Adrenal gland (tissue), 12 donors: Measurements from ENCODE around the gene PER1. TPM values are rescaled to one million over a fixed set of nuclear protein-coding genes. Genes with fewer than 3 reads are reported as not detected.
A peak's percentile ranks its signal among the peaks of the same experiment; 100 is the strongest.

Experiments used
- DNase-seq, 7 donors: peaks; one replicate each; pipeline ENCODE4 v3.0.0-alpha.2; 2019 to 2020
- H3K27ac ChIP-seq, 5 donors: fragments of 200-600 bp; sonication (generic) in 4 of 5; 1 replicate in 3 of 5; 2 replicates in 2 of 5; pipeline versions ENCODE4 v1.5.1 to v1.8.0; 2016 to 2020; ENCODE audit warnings: mild to moderate bottlenecking in 1 of 5
- H3K27me3 ChIP-seq: fragments of 200-600 bp; 2 replicates; pipeline ENCODE4 v1.8.0; 2021
- H3K36me3 ChIP-seq, 2 donors: fragments of 200-600 bp; replicated peaks in 1 of 2; 1 replicate in 1 of 2; 2 replicates in 1 of 2; pipeline versions ENCODE4 v1.5.1 to v1.8.0; 2018 to 2022
- H3K4me1 ChIP-seq, 2 donors: fragments of 200-600 bp; replicated peaks in 1 of 2; 1 replicate in 1 of 2; 2 replicates in 1 of 2; pipeline versions ENCODE4 v1.5.1 to v1.8.0; 2018 to 2021
- H3K4me3 ChIP-seq, 4 donors: fragments of 200-600 bp; sonication (generic) in 3 of 4; one replicate each; pipeline ENCODE4 v1.5.1; 2016 to 2018
- H3K9me3 ChIP-seq, 3 donors: fragments of 200-600 bp; sonication (generic) in 1 of 3; replicated peaks in 1 of 3; 1 replicate in 2 of 3; 2 replicates in 1 of 3; pipeline versions ENCODE4 v1.5.1 to v1.8.0; 2016 to 2021
- POLR2A ChIP-seq, 2 donors: fragments of 450-650 bp; IDR thresholded peaks; one replicate each; pipeline ENCODE4 v1.6.1; 2017; ENCODE audit warnings: antibody characterized with exemption in 2 of 2, mild to moderate bottlenecking in 2 of 2, moderate library complexity in 1 of 2
- WGBS, 4 donors: extraction: QIAGEN DNeasy Blood & Tissue Kit in 2 of 4; methylation state at CpG; one replicate each; pipeline versions ENCODE4 v1.1.5 to v1.1.7; 2013 to 2017; 5-methylcytosine and 5-hydroxymethylcytosine counted together
- intact Hi-C, 2 donors: fragments of 100-400 bp; cut with DNase I; formaldehyde crosslinking; loops; one replicate each; pipeline versions ENCODE4 v1.14.1 to v1.15.0; 2022 to 2023
- polyA plus RNA-seq, 3 donors: library from polyadenylated mRNA; stranded (reverse); fragments of 200-250 nt in 2 of 3; fragments of 350-450 nt in 1 of 3; fragmentation: Illumina TruSeq in 1 of 3; extraction: RNeasy Lipid Tissue Mini Kit (QIAGEN cat#74804) in 1 of 3; gene quantifications; one replicate each; pipeline ENCODE4 v1.2.3, GENCODE V29; 2013 to 2014
- total RNA-seq, 9 donors: library from RNA; depleted of rRNA in 4 of 9; stranded (reverse); fragments of >200 nt in 4 of 9; fragments of 120-200 nt in 1 of 9; fragmentation: NEBNext Ultra II Directional in 1 of 9; extraction: Animal tissue kit (Norgen Biotek cat#: 25700) in 1 of 9; gene quantifications; one replicate each; pipeline versions ENCODE4 v1.1.0 to v1.2.4, GENCODE V29; 2013 to 2023
- TF ChIP-seq, protein P1 (sequence below), 6 experiments: fragments of 450-650 bp in 4 of 6; fragments of 200-600 bp in 2 of 6; sonication (generic) in 1 of 6; IDR thresholded peaks; 1 replicate in 5 of 6; 2 replicates in 1 of 6; pipeline versions ENCODE4 v1.5.1 to v1.8.0; 2016 to 2021; ENCODE audit warnings: antibody characterized with exemption in 6 of 6, mild to moderate bottlenecking in 2 of 6, moderate library complexity in 1 of 6
- donor health status: healthy with polysubstance abuse.
- donor health status: Bipolar disorder and iron deficiency.
- donor health status: DM: yes; HTN: yes; CAD: no.
- donor health status: DM: no; HTN: no; CAD: no.
- donor health status: DM: no; HTN: no; CAD: no.
- donor health status: DM: yes; HTN: yes; CAD: no.

The PER1 gene
- total and polyA plus RNA-seq, 12 donors, result 9.9 to 360 (median 108) TPM

DNA sequence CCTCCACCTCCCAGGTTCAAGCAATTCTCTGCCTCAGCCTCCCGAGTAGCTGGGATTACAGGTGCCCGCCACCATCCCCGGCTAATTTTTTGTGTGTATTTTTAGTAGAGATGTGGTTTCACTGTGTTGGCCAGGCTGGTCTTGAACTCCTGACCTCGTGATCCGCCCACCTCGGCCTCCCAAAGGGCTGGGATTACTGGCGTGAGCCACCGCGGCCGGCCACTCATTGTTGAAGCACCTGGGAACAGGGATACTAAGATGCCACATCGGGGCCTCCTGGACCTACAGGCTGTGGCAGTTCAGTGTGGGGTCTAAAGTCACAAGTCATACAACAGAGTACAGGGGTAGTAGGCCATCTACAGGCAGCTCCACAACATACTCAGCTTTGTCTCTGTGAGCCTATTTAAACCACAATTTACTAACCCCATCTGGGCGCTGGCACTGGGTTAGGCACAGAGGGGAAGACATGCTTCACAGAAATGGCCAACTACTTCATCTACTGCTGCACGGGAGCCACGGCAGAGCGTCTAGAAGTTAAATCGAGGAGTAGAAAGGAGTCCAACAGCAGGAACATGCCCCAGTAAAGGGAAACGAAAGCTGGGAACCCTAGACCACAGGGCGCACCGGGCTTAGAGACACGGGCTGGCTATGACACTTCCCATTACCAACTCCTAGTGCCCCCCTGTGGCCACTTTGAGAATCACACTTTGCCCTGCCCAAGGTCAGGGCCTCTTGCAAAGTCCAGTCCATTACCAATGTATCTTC, 6.2 kb upstream of the PER1 start:
- H3K4me1 ChIP-seq, result peaks cover 26 to 36% of the 10 kb centered on the region in 2 donors
- peak overlapping the region; percentile 66 to 100 (median 99) for H3K27ac ChIP-seq
- peaks cover 0 to 20% of the 10 kb centered on the region in 2 donors for H3K36me3 ChIP-seq
- H3K4me3 ChIP-seq, result no peak overlapping the region
- intact Hi-C loops, result no loop called here
- H3K27me3 ChIP-seq, result no peaks in the 10 kb centered on the region
- DNase-seq, result peak; percentile 94 to 99 (median 97)
- 35 to 44% (median 36%) methylated on average over 14 to 20 of the region's 20 CpGs for WGBS, 4 donors
- peak; percentile 31 to 75 for TF ChIP-seq POLR2A (IDR thresholded peaks at IDR 0.05)
- TF ChIP-seq, protein P1, sequence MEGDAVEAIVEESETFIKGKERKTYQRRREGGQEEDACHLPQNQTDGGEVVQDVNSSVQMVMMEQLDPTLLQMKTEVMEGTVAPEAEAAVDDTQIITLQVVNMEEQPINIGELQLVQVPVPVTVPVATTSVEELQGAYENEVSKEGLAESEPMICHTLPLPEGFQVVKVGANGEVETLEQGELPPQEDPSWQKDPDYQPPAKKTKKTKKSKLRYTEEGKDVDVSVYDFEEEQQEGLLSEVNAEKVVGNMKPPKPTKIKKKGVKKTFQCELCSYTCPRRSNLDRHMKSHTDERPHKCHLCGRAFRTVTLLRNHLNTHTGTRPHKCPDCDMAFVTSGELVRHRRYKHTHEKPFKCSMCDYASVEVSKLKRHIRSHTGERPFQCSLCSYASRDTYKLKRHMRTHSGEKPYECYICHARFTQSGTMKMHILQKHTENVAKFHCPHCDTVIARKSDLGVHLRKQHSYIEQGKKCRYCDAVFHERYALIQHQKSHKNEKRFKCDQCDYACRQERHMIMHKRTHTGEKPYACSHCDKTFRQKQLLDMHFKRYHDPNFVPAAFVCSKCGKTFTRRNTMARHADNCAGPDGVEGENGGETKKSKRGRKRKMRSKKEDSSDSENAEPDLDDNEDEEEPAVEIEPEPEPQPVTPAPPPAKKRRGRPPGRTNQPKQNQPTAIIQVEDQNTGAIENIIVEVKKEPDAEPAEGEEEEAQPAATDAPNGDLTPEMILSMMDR (IDR thresholded peaks at IDR 0.05), result peak; percentile 91 to 97 (median 94)
- H3K9me3 ChIP-seq, result no peaks in the 10 kb centered on the region

DNA sequence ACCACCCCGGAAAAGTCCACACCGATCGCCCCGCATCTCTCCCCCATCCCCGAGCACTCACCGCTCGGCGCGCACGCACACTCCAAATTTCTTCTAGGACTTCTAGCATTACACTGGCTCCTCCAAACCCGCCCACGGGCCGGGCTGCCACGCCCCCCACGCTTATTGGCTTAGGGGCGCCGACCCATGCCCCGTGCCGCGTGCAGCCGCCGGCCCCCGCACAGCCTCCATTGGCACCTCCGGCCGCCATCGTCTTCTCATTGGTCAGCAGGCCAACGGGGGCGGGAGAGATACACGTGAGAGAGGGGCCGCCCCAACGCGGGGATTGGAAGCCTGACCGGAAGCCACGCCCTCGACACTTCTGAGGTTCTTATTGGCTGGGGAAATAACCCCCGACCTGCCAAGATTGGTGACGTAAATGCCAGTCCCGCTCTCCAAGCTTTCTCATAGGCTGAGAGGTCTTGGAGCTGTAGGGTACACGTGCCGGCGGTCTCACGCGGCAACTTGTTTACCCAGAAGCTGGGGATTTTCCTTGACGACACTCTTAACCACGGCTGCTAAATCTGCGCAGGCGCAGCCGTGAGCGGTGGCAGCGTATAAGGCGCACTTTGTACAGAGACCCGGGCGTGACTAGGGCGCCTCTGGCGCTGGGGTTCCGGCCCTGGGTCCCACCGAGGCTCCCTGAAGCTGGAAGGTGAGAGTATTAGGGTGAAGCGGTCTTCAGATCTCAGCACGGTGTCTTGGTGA, 4.2 kb upstream of the PER1 start:
- WGBS, 4 donors, result 0 to 1% (median 1%) methylated on average over 23 to 59 of the region's 59 CpGs
- DNase-seq, result peak; percentile 100
- Histone ChIP-seq H3K4me3 (peak overlapping the region; percentile 36 to 99 (median 84)), H3K27ac (peak overlapping the region; percentile 99 to 100 (median 100)), H3K9me3 (no peaks in the 10 kb centered on the region), H3K36me3 (peaks cover 0 to 21% of the 10 kb centered on the region in 2 donors), H3K4me1 (peaks cover 24 to 36% of the 10 kb centered on the region in 2 donors), H3K27me3 (no peaks in the 10 kb centered on the region)
- intact Hi-C loops, result no loop called here
- TF ChIP-seq, protein P1 (IDR thresholded peaks at IDR 0.05), result peak in 1 of 6 experiments; percentile 9
- TF ChIP-seq POLR2A (IDR thresholded peaks at IDR 0.05), result peak; percentile 100

DNA sequence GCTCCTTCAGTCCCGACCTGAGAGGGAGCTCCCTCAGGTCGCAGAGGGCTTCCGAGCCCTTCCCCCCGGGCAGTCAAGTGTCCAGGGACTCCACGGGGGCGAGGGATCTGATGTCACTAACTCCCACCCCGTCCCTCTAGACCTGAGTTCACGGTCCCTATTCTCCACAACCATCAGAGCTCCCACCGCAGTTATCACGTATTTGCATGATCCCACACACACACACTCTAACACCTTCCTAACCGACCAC, 3.7 kb upstream of the PER1 start:
- DNase-seq, result no peak
- no peaks in the 10 kb centered on the region for H3K9me3 ChIP-seq
- H3K27me3 ChIP-seq, result no peaks in the 10 kb centered on the region
- intact Hi-C loops, result no loop called here
- TF ChIP-seq POLR2A (IDR thresholded peaks at IDR 0.05), result no peak
- TF ChIP-seq, protein P1 (IDR thresholded peaks at IDR 0.05), result no peak
- peak overlapping the region; percentile 36 to 99 (median 84) for H3K4me3 ChIP-seq
- peaks cover 21 to 32% of the 10 kb centered on the region in 2 donors for H3K4me1 ChIP-seq
- H3K27ac ChIP-seq, result peak overlapping the region; percentile 99 to 100 (median 100)
- peaks cover 0 to 16% of the 10 kb centered on the region in 2 donors for H3K36me3 ChIP-seq
- WGBS, 4 donors, result 0 to 1% (median 1%) methylated on average over 6 to 11 of the region's 11 CpGs

DNA sequence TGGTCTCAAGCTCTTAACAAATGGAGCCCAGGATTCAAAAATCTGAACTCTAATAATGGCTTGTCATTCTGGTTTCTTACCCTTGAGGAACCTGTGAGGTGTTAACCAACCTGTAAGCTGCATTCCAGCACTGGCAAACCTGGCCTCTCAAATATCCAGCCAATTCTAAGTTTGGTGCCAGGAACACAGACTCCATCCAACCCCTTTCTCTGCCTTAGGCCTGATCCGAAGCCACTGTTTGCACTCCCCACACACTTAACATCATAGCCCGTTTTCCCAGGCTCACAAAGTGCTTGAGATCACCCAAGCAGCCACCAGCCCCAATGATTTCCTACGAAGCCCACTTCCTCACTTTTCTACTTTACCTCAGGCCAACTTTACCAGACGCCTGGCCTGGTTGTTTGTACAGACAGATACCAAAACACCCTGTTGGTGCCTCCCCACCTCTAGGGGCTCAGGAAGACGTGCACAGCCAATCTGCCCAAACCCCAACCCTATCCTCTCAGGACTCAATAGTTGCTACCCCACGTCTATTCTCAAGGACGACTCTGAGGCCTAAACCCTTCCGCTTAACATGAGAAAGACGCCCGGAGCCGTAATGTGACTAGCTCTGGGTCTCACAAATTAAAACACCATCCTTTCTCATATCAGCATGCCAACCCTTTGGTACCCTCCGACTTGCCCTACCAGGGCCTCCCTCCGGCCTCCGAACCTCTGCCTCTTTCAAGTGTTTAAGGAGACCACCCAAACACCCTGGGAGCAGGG, 3.2 kb upstream of the PER1 start:
- TF ChIP-seq, protein P1 (IDR thresholded peaks at IDR 0.05), result peak in 1 of 6 experiments; percentile 18
- TF ChIP-seq POLR2A (IDR thresholded peaks at IDR 0.05), result no peak
- peak overlapping the region; percentile 99 to 100 (median 100) for H3K27ac ChIP-seq
- H3K27me3 ChIP-seq, result no peaks in the 10 kb centered on the region
- no peaks in the 10 kb centered on the region for H3K9me3 ChIP-seq
- 6 to 14% (median 9%) methylated on average over 14 of the region's 14 CpGs for WGBS, 4 donors
- H3K36me3 ChIP-seq, result peaks cover 0 to 17% of the 10 kb centered on the region in 2 donors
- DNase-seq, result peak in 5 of 7 donors; percentile 33 to 73 (median 51)
- intact Hi-C loops, result no loop called here
- H3K4me3 ChIP-seq, result peak overlapping the region; percentile 36 to 99 (median 84)
- H3K4me1 ChIP-seq, result peaks cover 26 to 34% of the 10 kb centered on the region in 2 donors
